Stimulated activated CD8-positive, alpha-beta memory T cell treated with anti-CD3 and anti-CD28 coated beads, Interleukin-7, amount 100 ng/mL, for 48 hours (primary cell): ENCODE data around the gene COL26A1.

Experiments used
- DNase-seq, 2 donors: peaks; one replicate each; pipeline ENCODE4 v3.0.0-alpha.2; 2020; ENCODE audit warnings: low read depth in 1 of 2; ENCODE audit errors: extremely low read depth in 1 of 2

Gene COL26A1

DNA sequence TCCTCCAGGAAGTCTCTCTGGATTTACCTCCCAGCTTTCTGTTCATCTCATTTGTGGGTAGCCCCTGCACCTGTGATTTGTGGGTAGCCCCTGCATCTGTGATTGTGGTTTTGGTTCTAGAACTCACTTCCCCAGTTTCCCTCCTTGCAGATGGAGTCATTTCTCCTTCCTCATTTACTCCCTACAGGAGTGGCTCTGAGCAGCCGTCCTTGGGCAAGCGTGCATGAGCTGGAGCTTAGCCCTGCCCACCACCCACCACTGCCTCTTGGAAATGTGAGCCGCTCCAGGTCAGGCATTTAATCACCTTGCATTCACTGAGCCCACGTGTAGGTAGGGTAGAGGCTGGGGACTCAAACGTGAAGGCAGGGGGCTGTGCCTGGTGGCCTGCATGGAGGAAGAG is 8.2 kb downstream of the COL26A1 start:
- DNase-seq, result no peak

DNA sequence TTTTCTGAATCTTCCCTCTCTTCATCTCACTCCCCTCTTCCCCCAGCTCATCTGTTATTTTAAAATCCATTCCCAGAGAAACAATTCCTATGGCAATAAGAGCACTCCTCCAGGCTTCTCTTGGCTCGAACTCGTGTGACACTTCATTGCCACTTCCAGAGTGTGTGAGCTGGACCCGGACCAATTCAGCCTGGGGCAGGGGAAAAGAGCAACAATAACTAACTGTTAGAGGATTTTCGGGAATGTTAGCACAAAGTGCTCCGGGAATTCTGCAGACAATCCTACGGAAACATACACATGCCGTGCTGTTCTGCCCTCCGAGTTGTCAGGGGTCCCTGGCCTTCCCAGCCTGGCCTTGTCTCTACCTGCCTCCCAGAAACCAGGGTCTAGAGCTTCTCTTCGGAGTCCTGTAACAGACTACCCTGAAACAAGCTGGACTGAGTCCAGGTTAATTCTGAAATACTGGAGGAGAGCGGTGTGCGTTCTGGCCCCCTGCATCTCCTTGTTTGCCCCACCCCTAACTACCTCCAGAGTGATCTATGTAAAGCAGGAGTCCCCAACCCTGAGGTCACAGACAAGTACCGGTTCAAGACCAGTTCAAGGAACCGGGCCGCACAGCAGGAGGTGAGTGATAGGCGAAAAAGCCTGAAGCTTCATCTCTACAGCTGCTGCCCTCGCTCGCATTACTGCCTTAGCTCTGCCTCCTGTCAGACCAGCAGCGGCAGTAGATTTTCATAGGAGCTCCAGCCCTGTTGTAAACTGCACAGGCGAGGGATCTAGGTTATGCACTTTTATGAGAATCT is 11.3 kb downstream of the COL26A1 start:
- DNase-seq, result no peak

DNA sequence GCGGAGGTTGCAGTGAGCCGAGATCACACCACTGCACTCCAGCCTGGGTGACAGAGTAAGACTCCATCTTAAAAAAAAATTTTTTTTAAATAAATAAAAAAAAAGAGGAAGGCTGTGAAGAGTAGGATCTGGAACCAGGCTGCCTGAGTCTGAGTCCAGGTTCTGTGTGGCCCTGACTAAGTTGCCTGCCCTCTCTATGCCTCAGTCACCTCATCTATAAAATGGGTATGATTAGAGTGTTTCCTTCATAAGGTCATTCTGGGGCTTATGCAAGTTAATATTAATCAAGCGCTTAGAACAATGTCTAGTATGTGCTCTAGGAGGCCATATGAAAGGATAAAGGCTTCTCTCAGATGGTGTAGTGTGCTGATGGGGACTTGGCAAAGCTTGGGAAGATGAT is 12.3 kb downstream of the COL26A1 start:
- DNase-seq, result no peak

DNA sequence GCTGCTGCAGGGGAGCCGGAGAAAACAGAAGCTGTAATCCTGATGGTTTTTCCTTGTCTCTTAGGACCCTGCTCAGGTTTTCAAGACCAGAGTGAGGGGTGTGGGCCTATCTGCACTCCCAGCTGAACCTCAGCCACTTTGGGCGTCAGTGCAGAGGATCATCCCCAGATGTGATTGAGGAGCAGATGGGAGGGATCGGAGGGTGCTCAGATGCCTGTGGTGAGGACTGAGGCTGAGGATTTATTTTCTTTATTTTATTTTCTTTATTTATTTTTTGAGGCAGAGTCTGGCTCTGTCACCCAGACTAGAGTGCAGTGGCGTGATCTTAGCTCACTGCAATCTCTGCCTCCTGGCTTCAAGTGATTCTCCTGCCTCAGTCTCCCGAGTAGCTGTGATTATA is 13.9 kb downstream of the COL26A1 start:
- DNase-seq, result no peak

DNA sequence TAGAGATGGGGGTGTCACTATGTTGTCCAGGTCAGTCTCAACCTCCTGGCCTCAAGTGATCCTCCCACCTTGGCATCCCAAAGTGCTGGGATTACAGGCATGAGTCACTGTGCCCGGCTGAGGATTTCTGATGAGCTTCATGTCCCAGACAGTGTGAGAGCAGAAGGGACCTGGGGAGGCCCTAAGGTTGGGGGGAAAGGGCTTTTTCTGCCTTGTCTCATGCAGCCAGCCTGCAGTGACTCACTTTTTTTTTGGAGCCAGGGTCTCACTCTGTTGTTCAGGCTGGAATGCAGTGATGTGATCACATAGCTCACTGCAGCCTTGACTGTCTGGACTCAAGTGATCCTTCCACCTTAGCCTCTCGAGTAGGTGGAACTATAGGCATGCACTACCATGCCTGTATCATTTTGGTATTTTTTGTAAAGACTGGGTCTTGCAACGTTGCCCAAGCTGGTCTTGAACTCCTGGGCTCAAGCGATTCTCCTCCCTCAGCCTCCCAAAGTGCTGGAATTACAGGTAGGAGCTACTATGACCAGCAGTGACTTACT is 14.6 kb downstream of the COL26A1 start:
- DNase-seq, result no peak

DNA sequence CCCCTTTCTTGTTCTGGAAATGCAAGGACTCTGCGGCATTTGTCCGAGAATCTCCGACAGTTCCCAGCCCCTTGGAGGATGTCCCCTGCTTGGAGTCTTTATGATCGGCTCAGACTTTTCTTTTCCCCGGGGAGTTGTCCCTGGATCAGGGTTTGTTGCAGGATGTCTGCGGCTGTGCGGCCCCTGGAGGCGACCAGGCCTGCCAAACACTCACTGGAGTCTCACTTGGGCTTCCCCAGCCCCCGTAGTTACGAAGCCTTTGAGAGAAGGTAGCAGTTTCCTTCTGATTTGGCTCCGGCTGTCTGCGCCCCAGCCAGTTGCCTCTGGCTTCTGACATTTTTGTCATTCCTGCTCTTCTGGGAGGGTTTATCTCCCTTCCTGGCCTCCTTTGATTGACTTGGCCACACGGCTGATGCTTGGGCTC is 16.1 kb downstream of the COL26A1 start:
- no peak for DNase-seq

DNA sequence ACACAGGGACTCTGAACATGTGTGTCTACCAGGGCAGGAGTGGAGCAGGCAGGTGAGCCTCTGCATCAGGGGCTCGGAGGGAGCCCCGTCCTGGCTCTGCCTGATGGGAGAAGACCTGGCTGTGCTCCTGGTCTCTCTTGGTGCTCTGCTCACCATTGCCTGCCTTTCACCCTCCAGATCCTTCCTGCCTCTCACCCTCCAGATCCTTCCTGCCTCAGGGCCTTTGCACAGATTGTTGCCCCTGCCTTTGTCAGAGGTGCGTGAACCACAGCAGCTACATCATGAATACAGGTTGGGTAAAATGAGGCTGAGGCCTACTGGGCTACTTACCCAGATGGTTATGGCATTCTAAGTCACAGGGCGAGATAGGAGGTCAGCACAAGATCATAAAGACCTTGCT is 16.6 kb downstream of the COL26A1 start:
- DNase-seq, result no peak

DNA sequence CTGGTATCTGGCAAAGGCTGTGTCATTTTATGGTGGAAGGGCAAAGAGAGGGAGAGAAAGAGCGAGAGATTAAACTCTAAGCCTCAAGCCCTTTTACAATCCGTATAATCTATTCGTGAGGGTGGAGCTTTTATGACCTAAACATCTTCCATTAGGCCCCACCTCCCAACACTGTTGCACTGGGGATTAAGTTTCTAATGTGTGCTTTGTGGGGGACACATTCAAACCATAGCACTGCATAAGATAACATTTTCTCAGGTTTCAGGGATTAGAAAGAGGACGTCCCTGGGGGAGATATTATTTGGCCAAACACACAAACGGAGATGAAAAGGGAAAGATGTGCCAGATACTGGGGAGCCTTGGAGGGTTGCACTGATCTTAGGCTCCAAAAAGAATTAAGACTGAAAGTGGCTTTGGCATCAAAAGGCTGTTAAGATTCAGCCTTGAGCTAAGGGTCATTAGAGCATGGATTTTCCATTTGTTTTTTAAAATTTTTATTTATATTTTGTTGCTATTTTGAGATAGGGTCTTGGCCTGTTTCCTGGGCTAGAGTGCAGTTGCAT is 19.0 kb downstream of the COL26A1 start:
- no peak for DNase-seq

DNA sequence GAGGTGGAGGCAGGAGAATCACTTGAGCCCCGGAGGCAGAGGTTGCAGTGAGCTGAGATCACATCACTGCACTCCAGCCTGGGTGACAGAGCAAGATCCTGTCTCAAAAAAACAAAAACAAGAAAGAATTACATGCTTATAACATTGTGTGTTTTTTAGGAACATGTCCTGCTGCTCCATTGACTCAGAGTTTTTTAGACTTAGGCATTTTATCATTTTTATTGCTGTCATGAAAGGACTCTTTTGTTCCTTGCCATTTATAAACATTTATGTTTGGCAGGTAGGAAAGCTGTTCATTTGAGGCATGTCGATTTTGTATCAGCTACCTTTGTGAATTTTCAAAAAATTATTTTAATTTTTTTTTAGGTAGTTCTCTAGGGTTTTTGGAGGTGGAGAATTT is 20.3 kb downstream of the COL26A1 start:
- no peak for DNase-seq

DNA sequence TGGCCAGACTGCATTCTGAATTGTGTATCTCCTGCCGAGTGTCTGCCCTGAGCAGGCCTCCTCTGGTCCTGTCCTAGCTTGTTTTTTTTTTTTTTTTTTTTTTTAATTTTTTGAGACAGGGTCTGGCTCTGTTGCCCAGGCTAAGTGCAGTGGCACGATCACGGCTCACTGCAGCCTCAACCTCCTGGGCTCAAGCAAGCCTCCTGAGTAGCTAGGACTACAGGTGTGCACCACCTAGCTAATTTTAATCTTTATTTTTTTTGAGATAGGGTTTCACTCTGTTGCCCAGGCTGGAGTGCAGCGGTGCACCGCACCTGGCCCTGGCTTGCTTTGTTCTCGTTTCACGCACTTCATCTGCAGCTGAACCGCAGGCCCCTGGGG is 23.5 kb downstream of the COL26A1 start:
- DNase-seq, result no peak

DNA sequence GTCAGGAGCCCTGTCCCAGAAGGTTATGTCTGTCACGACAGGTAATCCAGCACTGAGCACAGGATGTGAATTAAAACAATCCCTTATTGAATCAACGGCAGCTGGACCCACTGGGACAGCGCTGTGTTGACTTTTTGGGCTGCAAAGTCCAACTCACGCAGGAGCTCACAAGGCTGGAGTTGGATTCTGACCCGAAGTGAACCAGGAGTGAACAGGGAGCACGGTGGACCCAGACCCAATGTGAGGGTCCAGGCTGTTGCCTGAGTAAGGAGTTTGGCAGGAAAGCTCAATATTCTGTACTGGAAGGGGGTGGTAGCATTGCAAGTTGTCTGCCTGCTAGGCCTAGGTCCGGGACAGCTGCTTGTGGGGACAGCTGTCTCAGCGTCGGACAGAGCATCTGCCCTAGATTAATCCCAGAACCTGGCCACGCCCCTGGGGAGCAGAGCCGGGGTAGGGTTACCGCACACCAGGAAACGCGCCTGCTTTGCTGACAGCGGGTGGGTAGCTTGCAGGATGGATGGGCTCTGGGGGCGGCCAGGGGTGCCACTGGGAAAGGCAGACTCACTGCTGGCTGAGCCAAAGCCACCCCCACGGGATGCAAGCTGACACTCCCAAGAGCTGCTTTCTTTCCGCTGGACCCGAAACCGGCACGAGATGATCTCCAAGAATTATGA is 24.0 kb downstream of the COL26A1 start:
- DNase-seq, result no peak

DNA sequence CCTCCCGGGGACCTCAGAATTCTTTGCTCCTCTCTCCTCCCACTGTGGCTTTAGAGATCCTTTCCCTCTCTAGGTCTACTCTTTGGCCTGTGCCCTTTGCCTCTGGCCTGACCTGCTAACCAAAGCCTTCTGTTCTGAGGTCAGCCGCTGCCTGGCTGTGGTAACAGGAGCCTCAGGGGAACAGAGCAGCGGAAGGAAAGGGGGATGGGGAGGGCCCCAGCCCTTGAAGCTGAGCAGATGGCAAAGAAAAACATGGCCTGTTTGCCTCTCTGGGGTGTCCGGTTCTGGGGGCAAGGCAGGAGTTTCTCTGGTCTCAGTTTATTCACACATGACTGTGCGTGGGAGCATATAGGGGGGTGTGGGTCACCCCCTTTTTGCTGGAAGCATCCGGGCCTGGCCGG is 28.2 kb downstream of the COL26A1 start:
- peak; percentile 9 to 10 for DNase-seq

DNA sequence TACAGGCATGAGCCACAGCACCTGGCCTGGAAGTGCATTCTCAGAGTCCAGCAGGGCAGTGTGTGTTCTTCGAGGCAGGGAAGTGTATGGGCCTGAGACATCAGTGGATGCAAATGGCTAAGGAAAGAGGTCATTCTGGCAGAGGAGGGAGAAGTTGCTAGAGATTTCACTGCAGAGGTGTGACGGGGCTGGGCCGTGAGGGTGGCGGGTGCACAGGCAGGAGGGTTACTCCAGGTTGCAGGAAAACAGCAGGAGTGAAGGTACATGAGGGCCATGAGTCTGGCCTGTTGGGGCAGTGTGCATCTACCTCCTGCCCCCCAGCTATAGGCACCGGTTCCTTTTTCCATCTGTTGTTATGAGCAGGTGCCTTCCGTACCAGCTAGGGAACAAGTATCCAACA is 29.3 kb downstream of the COL26A1 start:
- no peak for DNase-seq

DNA sequence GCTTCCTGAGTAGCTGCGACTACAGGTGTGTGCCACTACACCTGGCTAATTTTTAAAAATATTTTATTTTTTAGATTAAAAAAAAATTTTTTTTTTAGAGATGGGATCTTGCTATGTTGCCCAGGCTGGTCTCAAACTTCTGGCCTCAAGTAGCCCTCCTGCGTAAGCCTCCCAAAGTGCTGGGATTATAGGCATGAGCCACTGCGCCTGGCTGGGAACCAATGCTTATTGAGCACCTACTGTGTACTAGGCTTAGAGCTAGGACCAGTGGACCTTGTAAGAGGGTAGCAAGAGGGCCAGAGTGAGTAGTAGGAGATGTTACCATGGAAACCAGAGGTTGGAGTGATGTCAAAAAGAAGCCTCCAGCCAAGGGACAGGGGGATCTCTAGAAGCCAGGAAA is 31.2 kb downstream of the COL26A1 start:
- DNase-seq, result no peak

DNA sequence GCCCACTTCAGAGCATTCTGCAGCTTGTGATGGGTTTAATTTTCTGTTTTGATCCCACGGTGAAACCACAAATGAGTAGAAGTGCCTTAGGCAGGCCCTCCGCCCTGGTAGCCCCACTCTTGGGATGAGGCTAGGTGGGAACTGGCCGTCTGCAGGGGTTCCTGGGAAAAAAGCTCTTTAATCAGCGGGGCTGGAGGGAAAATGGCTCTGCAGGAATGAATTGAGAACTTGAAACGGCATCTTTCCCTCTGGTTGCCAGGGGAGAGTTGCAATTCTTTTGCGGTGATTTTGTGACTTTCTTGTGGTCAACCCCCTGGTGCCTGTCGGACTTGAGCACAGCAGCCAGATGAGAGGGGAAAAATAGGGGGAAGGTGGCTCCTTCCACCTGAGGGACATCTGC is 32.7 kb downstream of the COL26A1 start:
- no peak for DNase-seq

DNA sequence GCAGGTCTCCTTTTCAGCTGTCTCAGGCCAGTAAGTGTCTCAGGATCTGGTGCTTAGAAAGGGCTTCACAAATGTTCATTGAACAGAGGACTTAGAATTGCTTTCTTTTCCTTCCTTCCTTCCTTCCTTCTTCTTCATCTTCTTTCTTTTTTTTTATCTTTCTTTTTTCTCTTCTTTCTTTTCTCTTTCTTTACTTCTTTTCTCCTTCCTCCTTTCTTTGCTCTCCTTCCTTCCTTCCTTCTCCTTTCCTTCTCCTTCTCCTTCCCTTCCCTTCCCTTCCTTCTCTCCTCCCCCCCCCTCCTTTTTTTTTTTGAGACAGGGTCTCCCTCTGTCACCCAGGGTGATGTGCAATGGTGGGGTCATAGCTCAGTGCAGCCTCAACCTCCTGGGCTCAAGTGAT is 34.6 kb downstream of the COL26A1 start:
- no peak for DNase-seq

DNA sequence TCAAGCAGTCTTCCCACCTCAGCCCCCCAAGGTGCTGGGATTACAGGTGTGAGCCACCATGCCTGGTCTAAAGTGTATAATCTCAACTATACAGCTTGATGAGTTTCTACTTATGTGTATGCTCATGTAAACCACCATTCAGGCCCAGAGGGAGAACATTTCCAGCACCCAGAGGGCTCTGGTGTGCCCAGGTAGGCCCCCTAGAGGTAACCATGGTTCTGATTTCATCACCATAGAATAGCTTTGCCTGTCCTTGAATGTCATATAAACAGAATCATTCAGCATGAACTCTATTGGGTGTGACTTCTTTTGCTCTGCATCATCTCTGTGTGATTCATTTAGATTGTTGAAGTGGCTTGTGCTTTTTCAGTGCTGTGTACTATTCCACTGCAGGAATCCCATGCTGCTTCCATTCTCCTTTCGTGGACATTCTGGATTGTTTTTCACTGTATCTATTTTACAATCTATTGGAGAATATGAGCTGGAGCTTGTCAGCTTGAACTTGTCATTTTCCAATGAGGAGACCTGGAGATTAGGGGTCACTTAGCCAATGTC is 35.2 kb downstream of the COL26A1 start:
- no peak for DNase-seq

DNA sequence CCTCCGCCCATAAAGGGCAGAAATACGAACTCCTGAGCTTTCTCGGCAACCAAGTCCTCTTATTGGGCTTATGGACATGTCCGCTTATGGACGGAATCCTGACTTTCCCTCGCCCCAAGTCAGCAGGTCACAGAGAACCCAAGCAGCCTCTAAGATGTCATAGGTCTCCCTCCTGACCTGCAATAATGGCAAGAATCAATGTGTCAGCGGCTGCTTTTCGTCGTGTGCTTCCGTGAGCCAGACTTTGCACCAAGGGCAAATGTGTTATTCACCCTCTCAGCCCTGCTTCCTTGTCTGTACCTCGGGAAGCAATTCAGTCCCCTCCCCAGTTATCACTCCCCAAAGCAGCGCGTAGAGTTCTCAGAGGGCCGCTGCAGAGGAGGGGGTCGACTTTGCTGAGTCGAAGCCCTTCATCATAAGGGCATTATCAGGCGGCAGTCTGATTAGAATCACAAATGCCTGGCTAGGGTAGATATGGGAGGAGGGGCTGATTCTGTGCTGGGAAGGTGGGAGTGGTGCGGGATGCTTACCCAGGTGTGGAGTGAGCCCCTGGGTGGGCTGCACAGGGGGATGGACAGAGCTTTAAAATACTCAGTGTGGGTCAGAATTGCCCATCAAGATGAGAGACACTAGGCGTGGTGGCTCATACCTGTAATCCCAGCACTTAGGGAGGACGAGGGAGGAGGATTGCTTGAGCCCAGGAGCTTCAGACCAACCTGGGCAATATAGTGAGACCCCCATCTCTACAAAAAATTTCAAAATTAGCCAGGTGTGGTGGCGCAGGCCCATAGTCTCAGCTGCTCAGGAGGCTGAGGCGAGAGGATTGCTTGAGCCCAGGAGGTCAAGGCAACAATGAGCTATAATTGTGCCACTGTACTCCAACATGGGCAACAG is 36.0 kb downstream of the COL26A1 start:
- DNase-seq, result no peak

DNA sequence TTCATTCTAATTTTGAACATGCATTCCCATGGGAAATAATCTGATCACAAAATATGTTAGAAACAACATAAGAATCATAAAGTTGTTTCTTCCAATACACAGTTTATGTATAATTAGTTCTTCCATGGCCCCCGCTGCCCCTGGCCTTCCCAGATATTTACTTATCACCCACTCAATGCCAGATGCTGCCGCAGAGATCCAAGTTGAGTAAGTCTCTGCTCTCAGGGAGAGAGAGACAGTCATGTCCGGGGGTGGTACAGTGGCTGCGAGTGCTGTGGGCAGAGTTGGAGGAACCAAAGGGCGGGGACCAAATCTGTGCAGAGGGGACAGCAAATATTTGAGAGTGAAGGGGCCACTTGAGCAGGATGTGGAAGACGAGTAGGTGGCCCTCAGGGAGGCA is 37.1 kb downstream of the COL26A1 start:
- no peak for DNase-seq

DNA sequence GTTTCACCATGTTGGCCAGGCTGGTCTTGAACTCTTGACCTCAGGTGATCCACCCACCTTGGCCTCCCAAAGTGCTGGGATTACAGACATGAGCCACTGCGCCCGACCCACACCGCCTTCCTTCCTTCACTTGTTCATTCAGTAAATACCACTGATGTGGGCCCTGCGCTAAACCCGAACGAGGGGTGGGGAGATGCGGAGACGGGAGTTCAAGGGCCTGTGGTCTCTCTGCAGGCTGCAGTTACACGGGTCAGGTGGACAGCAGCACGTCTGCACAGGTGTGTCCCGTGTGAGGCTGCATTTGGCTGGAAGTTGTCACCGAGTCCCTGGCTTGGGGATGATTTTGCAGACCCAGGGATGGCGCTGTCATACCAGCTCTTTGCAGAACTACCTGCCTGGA is 38.1 kb downstream of the COL26A1 start:
- no peak for DNase-seq
